Caco-2 (cell line): ENCODE measurements around the gene KRTAP5-3. TPM values are rescaled to one million over a fixed set of nuclear protein-coding genes. Genes with fewer than 3 reads are reported as not detected.

Source experiments
- BruUV-seq: library from RNA; stranded (reverse); fragments of 400-500 nt; replicated peaks from 2 replicates; lab custom pipeline; 2021; lab: Mats Ljungman, UMichigan
- CTCF ChIA-PET: fragments of 300-600 bp; sonication (Branson Sonifier 250); formaldehyde crosslinking; loops from one replicate; lab custom pipeline; 2022; ENCODE audit warnings: antibody characterized with exemption; lab: Charles Lee
- POLR2A ChIA-PET: fragments of 300-600 bp; sonication (Branson Sonifier 250); formaldehyde crosslinking; loops from one replicate; lab custom pipeline; 2022; ENCODE audit warnings: antibody characterized with exemption; lab: Charles Lee
- DNase-seq, 2 experiments: peaks; one replicate each; pipeline versions ENCODE4 v3.0.0 to v3.0.0-alpha.2; 2020 to 2022
- H3K27me3 ChIP-seq: replicated peaks from 2 replicates; pipeline ENCODE4 v1.6.0; 2011; ENCODE audit warnings: low read length; ENCODE audit not compliant: control insufficient read depth, insufficient read depth
- H3K36me3 ChIP-seq: 2 replicates; pipeline ENCODE4 v1.5.1; 2011; ENCODE audit warnings: low read length; ENCODE audit not compliant: control insufficient read depth, insufficient read depth
- H3K4me1 ChIP-seq: fragments of 250-450 bp; sonication (Bioruptor Pico); 2 replicates; pipeline ENCODE4 v1.5.1; 2020; ENCODE audit warnings: mild to moderate bottlenecking
- H3K4me3 ChIP-seq: 2 replicates; pipeline ENCODE4 v1.5.1; 2011; ENCODE audit warnings: low read depth, mild to moderate bottlenecking, control low read depth, low read length
- H3K9me3 ChIP-seq: fragments of 250-450 bp; sonication (Bioruptor Pico); 2 replicates; pipeline ENCODE4 v1.5.1; 2020; ENCODE audit warnings: mild to moderate bottlenecking, moderate library complexity
- H3K27ac Mint-ChIP-seq: one replicate; pipeline ENCODE4 v1.8.0; 2022; ENCODE audit warnings: mixed read lengths; ENCODE audit not compliant: unreplicated experiment
- H3K27me3 Mint-ChIP-seq: one replicate; pipeline ENCODE4 v1.8.0; 2022; ENCODE audit warnings: mixed read lengths; ENCODE audit not compliant: insufficient read depth, unreplicated experiment
- H3K36me3 Mint-ChIP-seq: one replicate; pipeline ENCODE4 v1.8.0; 2022; ENCODE audit warnings: mild to moderate bottlenecking, mixed read lengths; ENCODE audit not compliant: insufficient read depth, unreplicated experiment
- H3K4me1 Mint-ChIP-seq: one replicate; pipeline ENCODE4 v1.8.0; 2022; ENCODE audit warnings: low read depth, mixed read lengths; ENCODE audit not compliant: unreplicated experiment
- H3K4me3 Mint-ChIP-seq: one replicate; pipeline ENCODE4 v1.8.0; 2022; ENCODE audit warnings: mild to moderate bottlenecking, moderate library complexity, mixed read lengths; ENCODE audit not compliant: unreplicated experiment
- H3K9me3 Mint-ChIP-seq: one replicate; pipeline ENCODE4 v1.8.0; 2022; ENCODE audit warnings: mixed read lengths; ENCODE audit not compliant: unreplicated experiment
- CTCF ChIP-seq, 2 experiments: fragments of 200-600 bp in 1 of 2; IDR thresholded peaks; 1 replicate in 1 of 2; 2 replicates in 1 of 2; pipeline versions ENCODE4 v1.5.1 to v1.8.0; 2011 to 2022; ENCODE audit warnings: antibody characterized with exemption in 1 of 2, control low read depth in 1 of 2, inconsistent platforms in 1 of 2, low read depth in 1 of 2, low read length in 1 of 2, mild to moderate bottlenecking in 1 of 2, moderate library complexity in 1 of 2; ENCODE audit not compliant: insufficient read depth in 1 of 2, severe bottlenecking in 1 of 2, unreplicated experiment in 1 of 2
- intact Hi-C: fragments of 100-400 bp; cut with micrococcal nuclease; formaldehyde crosslinking; loops from one replicate; pipeline ENCODE4 v1.10.0; 2022; ENCODE audit not compliant: unreplicated experiment
- total RNA-seq: library from RNA; stranded (reverse); gene quantifications from 2 replicates; pipeline ENCODE4 v1.2.3, GENCODE V29; 2022

Gene KRTAP5-3
- total RNA-seq, 1 experiment from 2014 or later: not detected

- Mint-ChIP-seq H3K36me3 (no peaks in the 10 kb centered on the region), H3K4me3 (no peak overlapping the region), H3K27me3 (no peaks in the 10 kb centered on the region), H3K4me1 (peaks cover 17% of the 10 kb centered on the region), H3K9me3 (no peaks in the 10 kb centered on the region), H3K27ac (peak overlapping the region; percentile 42)
- TF ChIP-seq CTCF (IDR thresholded peaks at IDR 0.05; ENCODE audit: insufficient read depth in 1 of 2, low read depth in 1 of 2, low read length in 1 of 2, severe bottlenecking in 1 of 2, unreplicated experiment in 1 of 2): no peak
- intact Hi-C loops: loop anchor here (2.0 kb wide), 2 partner anchors 179 to 267 kb away; partner anchors contain the start of gene TNNT3
- Histone ChIP-seq H3K4me1 (peaks cover 37% of the 10 kb centered on the region), H3K36me3 (no peaks in the 10 kb centered on the region), H3K4me3 (no peak overlapping the region), H3K27me3 (no peaks in the 10 kb centered on the region), H3K9me3 (no peaks in the 10 kb centered on the region)
- no TSS peak for BruUV-seq
- peak in 1 of 2 experiments; percentile 37 for DNase-seq
- CTCF ChIA-PET: interaction anchor here (0.5 to 5.5 kb wide), 44 partner anchors 12 to 507 kb away, joined by 3 to 188 read pairs (median 5); partner anchors contain the start of genes IGF2, MRPL23 and SYT8
- POLR2A ChIA-PET: interaction anchor here (0.8 kb wide), 1 partner anchor 179 kb away, joined by 3 read pairs; no protein-coding TSS in a partner anchor
Measured at GRCh38 chr11:1652026-1652425, 43.8 kb upstream of the KRTAP5-3 start.

GRCh38 chr11:1651411-1651980 is 43.2 kb upstream of the KRTAP5-3 start:
- no peaks in the 10 kb centered on the region for H3K9me3 ChIP-seq
- DNase-seq: peak in 1 of 2 experiments; percentile 29
- intact Hi-C loops: no loop called here
- Mint-ChIP-seq H3K27me3 (no peaks in the 10 kb centered on the region), H3K27ac (no peak overlapping the region), H3K4me3 (no peak overlapping the region), H3K36me3 (no peaks in the 10 kb centered on the region), H3K9me3 (no peaks in the 10 kb centered on the region), H3K4me1 (peaks cover 17% of the 10 kb centered on the region)
- no peaks in the 10 kb centered on the region for H3K27me3 ChIP-seq
- peaks cover 37% of the 10 kb centered on the region for H3K4me1 ChIP-seq
- TF ChIP-seq CTCF (IDR thresholded peaks at IDR 0.05; ENCODE audit: insufficient read depth in 1 of 2, low read depth in 1 of 2, low read length in 1 of 2, severe bottlenecking in 1 of 2, unreplicated experiment in 1 of 2): no peak
- no peaks in the 10 kb centered on the region for H3K36me3 ChIP-seq
- ChIA-PET POLR2A (no interaction called here), CTCF (interaction anchor here (1.3 to 5.5 kb wide), 6 partner anchors 11 to 500 kb away, joined by 4 to 188 read pairs (median 26); partner anchors contain the start of gene SYT8)
- no TSS peak for BruUV-seq
- H3K4me3 ChIP-seq: no peak overlapping the region

GRCh38 chr11:1650918-1651262 is 42.6 kb upstream of the KRTAP5-3 start:
- intact Hi-C loops: no loop called here
- POLR2A ChIA-PET: no interaction called here
- Histone ChIP-seq H3K27me3 (no peaks in the 10 kb centered on the region), H3K36me3 (no peaks in the 10 kb centered on the region), H3K4me1 (peaks cover 35% of the 10 kb centered on the region), H3K4me3 (no peak overlapping the region), H3K9me3 (no peaks in the 10 kb centered on the region)
- no TSS peak for BruUV-seq
- peak in 1 of 2 experiments; percentile 30 for DNase-seq
- Mint-ChIP-seq H3K4me3 (no peak overlapping the region), H3K27ac (no peak overlapping the region), H3K27me3 (no peaks in the 10 kb centered on the region), H3K4me1 (peaks cover 17% of the 10 kb centered on the region), H3K9me3 (no peaks in the 10 kb centered on the region), H3K36me3 (no peaks in the 10 kb centered on the region)
- CTCF ChIA-PET: interaction anchor here (0.6 to 5.5 kb wide), 6 partner anchors 11 to 500 kb away, joined by 3 to 188 read pairs (median 4); partner anchors contain the start of gene DUSP8
- TF ChIP-seq CTCF (IDR thresholded peaks at IDR 0.05; ENCODE audit: insufficient read depth in 1 of 2, low read depth in 1 of 2, low read length in 1 of 2, severe bottlenecking in 1 of 2, unreplicated experiment in 1 of 2): no peak
